Vagina (tissue), 2 donors: ENCODE data around the gene STX5.

Experiments used
- POLR2A ChIP-seq, 2 donors: fragments of 450-650 bp; IDR thresholded peaks; one replicate each; pipeline ENCODE4 v1.6.1; 2017; ENCODE audit warnings: antibody characterized with exemption in 2 of 2, mild to moderate bottlenecking in 2 of 2, moderate library complexity in 2 of 2
- POLR2AphosphoS5 ChIP-seq, 2 donors: sonication (generic); formaldehyde crosslinking; IDR thresholded peaks; one replicate each; pipeline ENCODE4 v1.9.0; 2017; ENCODE audit warnings: antibody characterized with exemption in 2 of 2, mild to moderate bottlenecking in 2 of 2, low read depth in 1 of 2; ENCODE audit not compliant: insufficient read depth in 1 of 2
- TF ChIP-seq, protein P1 (sequence below), 3 experiments: fragments of 450-650 bp in 2 of 3; fragments of 200-600 bp in 1 of 3; sonication (generic) in 1 of 3; IDR thresholded peaks; one replicate each; pipeline ENCODE4 v1.5.1; 2017 to 2019; ENCODE audit warnings: antibody characterized with exemption in 3 of 3, mild to moderate bottlenecking in 2 of 3, moderate library complexity in 2 of 3

DNA sequence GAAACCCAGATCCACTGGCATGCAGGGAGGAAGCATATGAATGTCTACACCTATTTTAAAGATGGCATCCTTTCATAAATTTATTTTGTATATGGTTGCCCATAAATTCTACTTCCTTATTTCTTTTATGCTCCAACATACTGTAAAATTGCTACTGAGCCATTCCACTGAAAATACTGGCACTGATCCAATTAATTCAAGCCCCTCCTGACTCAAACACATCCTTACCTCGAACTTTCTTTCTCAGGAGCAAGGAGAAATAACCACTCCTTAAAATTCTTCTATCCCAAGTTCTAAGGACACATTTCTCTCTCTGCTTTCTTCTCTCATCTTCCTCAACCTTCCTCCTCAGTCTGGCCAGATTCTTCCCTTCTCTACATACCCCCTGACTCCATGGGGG, 21.1 kb downstream of the STX5 start:
- no peak for TF ChIP-seq POLR2A (IDR thresholded peaks at IDR 0.05)
- TF ChIP-seq, protein P1, sequence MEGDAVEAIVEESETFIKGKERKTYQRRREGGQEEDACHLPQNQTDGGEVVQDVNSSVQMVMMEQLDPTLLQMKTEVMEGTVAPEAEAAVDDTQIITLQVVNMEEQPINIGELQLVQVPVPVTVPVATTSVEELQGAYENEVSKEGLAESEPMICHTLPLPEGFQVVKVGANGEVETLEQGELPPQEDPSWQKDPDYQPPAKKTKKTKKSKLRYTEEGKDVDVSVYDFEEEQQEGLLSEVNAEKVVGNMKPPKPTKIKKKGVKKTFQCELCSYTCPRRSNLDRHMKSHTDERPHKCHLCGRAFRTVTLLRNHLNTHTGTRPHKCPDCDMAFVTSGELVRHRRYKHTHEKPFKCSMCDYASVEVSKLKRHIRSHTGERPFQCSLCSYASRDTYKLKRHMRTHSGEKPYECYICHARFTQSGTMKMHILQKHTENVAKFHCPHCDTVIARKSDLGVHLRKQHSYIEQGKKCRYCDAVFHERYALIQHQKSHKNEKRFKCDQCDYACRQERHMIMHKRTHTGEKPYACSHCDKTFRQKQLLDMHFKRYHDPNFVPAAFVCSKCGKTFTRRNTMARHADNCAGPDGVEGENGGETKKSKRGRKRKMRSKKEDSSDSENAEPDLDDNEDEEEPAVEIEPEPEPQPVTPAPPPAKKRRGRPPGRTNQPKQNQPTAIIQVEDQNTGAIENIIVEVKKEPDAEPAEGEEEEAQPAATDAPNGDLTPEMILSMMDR (IDR thresholded peaks at IDR 0.05) = no peak
- no peak for TF ChIP-seq POLR2AphosphoS5 (IDR thresholded peaks at IDR 0.05; ENCODE audit: insufficient read depth in 1 of 2, low read depth in 1 of 2)
